Smooth muscle cell (in vitro differentiated cells): ENCODE results near the gene SPATA16. TPM values are rescaled to one million over a fixed set of nuclear protein-coding genes. Genes with fewer than 3 reads are reported as not detected.
"Not testable (repeated sequence)": the region's sequence is repeated elsewhere in the genome, so short reads cannot be mapped to it uniquely, and the experiment has no call there.

Experiments
- DNase-seq: peaks from one replicate; lab custom pipeline; 2025; ENCODE audit not compliant: unreplicated experiment; lab: John Stamatoyannopoulos, UW
- H2AFZ ChIP-seq: fragments of 200-600 bp; sonication (generic); 2 replicates; pipeline ENCODE4 v1.6.0; 2016; ENCODE audit warnings: antibody characterized with exemption, low read depth, mild to moderate bottlenecking
- H3F3A ChIP-seq: fragments of 200-600 bp; sonication (generic); 2 replicates; pipeline ENCODE4 v1.6.0; 2017; ENCODE audit warnings: antibody characterized with exemption, low read depth
- H3K27ac ChIP-seq: fragments of 200-600 bp; sonication (generic); 2 replicates; pipeline ENCODE4 v1.5.1; 2016; ENCODE audit warnings: low read depth, mild to moderate bottlenecking
- H3K27me3 ChIP-seq: fragments of 200-600 bp; sonication (generic); 2 replicates; pipeline ENCODE4 v1.6.1; 2016; ENCODE audit warnings: low read depth, mild to moderate bottlenecking
- H3K36me3 ChIP-seq: fragments of 200-600 bp; sonication (generic); 2 replicates; pipeline ENCODE4 v1.5.1; 2016; ENCODE audit warnings: low read depth
- H3K4me1 ChIP-seq: fragments of 200-600 bp; sonication (generic); 2 replicates; pipeline ENCODE4 v1.5.1; 2016; ENCODE audit warnings: low read depth
- H3K4me2 ChIP-seq: fragments of 200-600 bp; sonication (generic); 2 replicates; pipeline ENCODE4 v1.6.0; 2016; ENCODE audit warnings: mild to moderate bottlenecking
- H3K4me3 ChIP-seq: fragments of 200-600 bp; sonication (generic); 2 replicates; pipeline ENCODE4 v1.5.1; 2016; ENCODE audit warnings: mild to moderate bottlenecking
- H3K79me2 ChIP-seq: fragments of 200-600 bp; sonication (generic); 2 replicates; pipeline ENCODE4 v1.6.0; 2016; ENCODE audit warnings: low read depth, mild to moderate bottlenecking
- H3K9ac ChIP-seq: fragments of 200-600 bp; sonication (generic); 2 replicates; pipeline ENCODE4 v1.6.0; 2016; ENCODE audit warnings: low read depth
- H3K9me3 ChIP-seq: fragments of 200-600 bp; sonication (generic); replicated peaks from 2 replicates; pipeline ENCODE4 v1.5.1; 2016; ENCODE audit warnings: low read depth
- H4K20me1 ChIP-seq: fragments of 200-600 bp; sonication (generic); 2 replicates; pipeline ENCODE4 v1.6.0; 2016; ENCODE audit warnings: low read depth
- CTCF ChIP-seq: fragments of 200-600 bp; sonication (generic); IDR thresholded peaks from 2 replicates; pipeline ENCODE4 v1.5.1; 2017; ENCODE audit warnings: borderline replicate concordance, mild to moderate bottlenecking, antibody characterized with exemption; ENCODE audit not compliant: insufficient read depth, poor library complexity, severe bottlenecking
- whole genome bisulfite sequencing: methylation state at CpG from one replicate; pipeline ENCODE4 v1.1.7; 2016; ENCODE audit warnings: low lambda C conversion rate; 5-methylcytosine and 5-hydroxymethylcytosine counted together
- polyA plus RNA-seq: library from polyadenylated mRNA; unstranded; fragments of >200 nt; fragmentation: Nextera tagmentation; extraction: Ambion mirVana; gene quantifications from 2 replicates; pipeline ENCODE4 v1.2.1, GENCODE V29; 2016
- total RNA-seq: library from RNA; depleted of rRNA; stranded (reverse); fragments of >200 nt; gene quantifications from 2 replicates; pipeline ENCODE4 v1.2.3, GENCODE V29; 2014

Gene SPATA16
- total and polyA plus RNA-seq, 2 experiments from 2014 or later = not detected

- Histone ChIP-seq H3K4me2 (no peak overlapping the region), H3K9ac (no peak overlapping the region), H3K4me3 (no peak overlapping the region), H3K4me1 (no peaks in the 10 kb centered on the region), H3K36me3 (no peaks in the 10 kb centered on the region), H3K9me3 (no peaks in the 10 kb centered on the region), H3F3A (no peaks in the 10 kb centered on the region), H3K79me2 (no peaks in the 10 kb centered on the region), H3K27me3 (no peaks in the 10 kb centered on the region), H3K27ac (no peak overlapping the region), H2AFZ (no peak overlapping the region), H4K20me1 (no peaks in the 10 kb centered on the region)
- WGBS = 87% methylated on average over 1 of the region's 1 CpG
- no peak for TF ChIP-seq CTCF
- no peak for DNase-seq
These were observed 169.0 kb downstream of the SPATA16 start for GRCh38 chr3:172972067-172972466.

GRCh38 chr3:172968646-172969045 is 172.4 kb downstream of the SPATA16 start:
- 97% methylated on average over 2 of the region's 2 CpGs for WGBS
- no peak for DNase-seq
- Histone ChIP-seq H3K27ac (no peak overlapping the region), H4K20me1 (no peaks in the 10 kb centered on the region), H3K4me2 (no peak overlapping the region), H3K79me2 (no peaks in the 10 kb centered on the region), H3K9ac (no peak overlapping the region), H3K9me3 (no peaks in the 10 kb centered on the region), H3F3A (no peaks in the 10 kb centered on the region), H3K36me3 (no peaks in the 10 kb centered on the region), H3K4me1 (no peaks in the 10 kb centered on the region), H2AFZ (no peak overlapping the region), H3K27me3 (no peaks in the 10 kb centered on the region), H3K4me3 (no peak overlapping the region)
- TF ChIP-seq CTCF = no peak

DNA sequence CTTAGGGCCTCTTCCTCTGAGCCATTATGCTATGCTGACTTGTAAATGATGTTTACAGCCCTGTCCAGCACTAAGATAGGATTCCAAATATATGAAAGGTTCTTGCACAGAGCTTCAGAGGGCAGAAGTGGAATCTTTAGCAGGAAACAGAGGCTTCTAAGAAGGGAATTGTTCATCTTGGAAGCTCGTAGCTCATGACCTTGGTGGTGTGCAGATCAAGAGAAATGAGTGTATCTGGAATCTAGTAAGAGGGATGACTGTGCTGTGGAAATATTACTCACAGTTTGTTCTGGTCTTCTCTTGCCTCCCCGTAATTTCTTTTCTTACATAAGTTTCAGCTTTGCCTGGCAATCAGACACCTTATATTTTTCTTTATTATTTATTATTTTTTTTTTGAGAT is 175.8 kb downstream of the SPATA16 start:
- H3K9ac ChIP-seq = no peak overlapping the region
- H3K9me3 ChIP-seq = no peaks in the 10 kb centered on the region
- peak overlapping the region; percentile 4 for H3K4me2 ChIP-seq
- no peaks in the 10 kb centered on the region for H4K20me1 ChIP-seq
- H3K27ac ChIP-seq = peak overlapping the region; percentile 49
- TF ChIP-seq CTCF = no peak
- H3K36me3 ChIP-seq = no peaks in the 10 kb centered on the region
- H2AFZ ChIP-seq = peak overlapping the region; percentile 6
- H3F3A ChIP-seq = no peaks in the 10 kb centered on the region
- DNase-seq = no peak
- H3K4me3 ChIP-seq = no peak overlapping the region
- no peaks in the 10 kb centered on the region for H3K27me3 ChIP-seq
- 21% methylated on average over 2 of the region's 2 CpGs for WGBS
- no peaks in the 10 kb centered on the region for H3K4me1 ChIP-seq
- no peaks in the 10 kb centered on the region for H3K79me2 ChIP-seq

DNA sequence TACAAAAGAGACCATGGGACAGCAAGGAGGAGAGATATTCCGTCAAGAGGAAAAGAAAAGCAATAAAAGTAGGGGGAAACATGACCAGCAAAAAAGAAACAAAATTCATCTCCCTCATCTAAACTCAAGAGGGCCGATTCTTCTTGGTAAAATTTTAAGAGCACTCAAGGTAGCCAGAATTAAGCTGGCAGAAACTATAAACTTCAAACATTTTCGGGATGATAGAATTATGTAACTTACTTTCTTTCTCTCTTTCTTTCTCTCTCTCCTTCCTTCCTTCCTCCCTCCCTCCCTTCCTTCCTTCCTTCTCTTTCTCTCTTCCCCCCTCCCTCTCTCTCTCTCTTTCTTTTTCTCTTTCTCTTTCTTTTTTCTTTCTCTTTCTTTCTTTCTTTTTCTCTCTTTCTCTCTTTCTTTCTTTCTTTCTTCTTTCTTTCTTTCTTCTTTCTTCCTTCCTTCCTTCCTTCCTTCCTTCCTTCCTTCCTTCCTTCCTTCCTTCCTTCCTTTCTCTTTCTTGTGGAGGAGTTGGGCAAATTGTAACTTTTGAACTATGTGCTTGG is 180.3 kb downstream of the SPATA16 start:
- DNase-seq, H3K4me2 ChIP-seq, H3F3A ChIP-seq, H3K9me3 ChIP-seq, H3K27ac ChIP-seq, H3K27me3 ChIP-seq, H3K4me1 ChIP-seq, H3K36me3 ChIP-seq, H4K20me1 ChIP-seq, H3K4me3 ChIP-seq, H2AFZ ChIP-seq, H3K79me2 ChIP-seq, H3K9ac ChIP-seq: not testable (repeated sequence)
- 93% methylated on average over 3 of the region's 3 CpGs for WGBS
